ENCODE data around the gene APLP1. TPM values are rescaled to one million over a fixed set of nuclear protein-coding genes. Genes with fewer than 3 reads are reported as not detected.
"Not testable (repeated sequence)": the region's sequence is repeated elsewhere in the genome, so short reads cannot be mapped to it uniquely, and the experiment has no call there.

Gene APLP1
- total RNA-seq, 1 experiment from 2014 or later: 1.6 TPM

- peak; percentile 77 for DNase-seq (ENCODE audit: low read depth)
These were observed 35.3 kb downstream of the APLP1 start for GRCh38 chr19:35903550-35904179.

- no peak for DNase-seq (ENCODE audit: low read depth)
These were observed 36.1 kb downstream of the APLP1 start for GRCh38 chr19:35904311-35905068.

GRCh38 chr19:35905178-35905727 is 36.9 kb downstream of the APLP1 start:
- peak; percentile 31 for DNase-seq (ENCODE audit: low read depth)

DNA sequence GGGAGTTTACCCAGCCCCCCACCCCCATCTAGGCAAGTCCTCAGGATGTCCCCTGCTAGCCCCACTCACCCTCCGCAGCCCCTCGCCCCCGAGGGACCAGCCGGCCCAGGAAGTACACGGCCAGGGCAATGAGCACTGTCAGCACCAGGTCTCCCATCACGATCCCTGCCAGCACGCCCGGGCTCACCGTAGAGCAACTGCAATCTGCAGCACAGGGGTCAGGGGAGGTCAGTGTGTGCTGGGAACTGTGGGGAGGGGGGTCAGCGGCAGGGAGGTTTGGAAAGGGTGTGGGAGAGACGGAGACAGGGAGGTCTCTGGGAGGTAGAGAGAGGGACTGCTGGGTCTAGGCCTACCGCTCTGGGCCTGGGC is 39.0 kb downstream of the APLP1 start:
- DNase-seq (ENCODE audit: low read depth): no peak

- no peak for DNase-seq (ENCODE audit: low read depth)
These were observed 39.7 kb downstream of the APLP1 start, which contains the start of gene TYROBP for GRCh38 chr19:35908010-35908441. TSS of gene TYROBP (minus strand) at chr19:35908295. CDS start at chr19:35908228, 67 bp downstream.

- no peak for DNase-seq (ENCODE audit: low read depth)
These were observed 40.8 kb downstream of the APLP1 start for GRCh38 chr19:35908973-35909683.

DNA sequence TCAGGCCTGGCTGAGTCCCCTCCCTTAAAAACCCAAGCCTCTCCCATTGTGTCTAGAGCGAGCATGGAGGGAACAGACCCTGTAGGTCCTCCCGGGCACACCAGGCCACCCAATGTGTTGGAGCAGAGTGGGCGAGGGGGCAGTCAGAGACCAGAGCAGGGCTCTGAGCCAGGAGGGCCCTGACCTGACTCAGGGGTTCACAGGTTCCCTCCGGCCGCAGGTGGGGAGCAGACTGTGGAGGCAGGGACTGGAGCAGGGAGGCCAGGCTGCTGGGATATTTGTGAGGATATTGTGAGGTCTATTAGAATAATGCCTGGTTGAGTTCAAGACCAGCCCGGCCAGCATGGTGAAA is 41.3 kb downstream of the APLP1 start:
- DNase-seq (ENCODE audit: low read depth): no peak

- not testable (repeated sequence) for DNase-seq (ENCODE audit: low read depth)
These were observed 42.0 kb downstream of the APLP1 start for GRCh38 chr19:35910355-35910754.

DNA sequence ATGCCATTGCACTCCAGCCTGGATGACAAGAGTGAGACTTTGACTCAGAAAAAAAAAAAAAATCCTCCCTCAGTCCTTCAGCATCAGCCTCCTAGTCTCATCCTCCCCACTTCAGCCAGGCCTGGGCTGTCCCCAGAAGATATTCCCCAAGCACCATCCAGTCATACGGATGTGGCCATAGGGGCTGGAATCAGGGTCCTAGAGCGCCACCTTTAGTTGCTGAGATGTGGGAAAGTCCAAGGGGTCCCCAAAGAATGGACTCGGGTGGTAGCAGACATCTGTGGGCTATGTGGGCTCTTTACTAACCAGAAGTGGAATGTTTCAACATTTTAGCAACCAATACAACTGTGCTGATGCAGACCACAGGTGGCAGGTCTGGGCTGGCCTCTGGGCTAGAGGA is 42.8 kb downstream of the APLP1 start:
- no peak for DNase-seq (ENCODE audit: low read depth)

- peak; percentile 33 for DNase-seq (ENCODE audit: low read depth)
These were observed 43.4 kb downstream of the APLP1 start for GRCh38 chr19:35911790-35912189.

- peak; percentile 10 for DNase-seq (ENCODE audit: low read depth)
These were observed 45.2 kb downstream of the APLP1 start for GRCh38 chr19:35913589-35913988.

DNA sequence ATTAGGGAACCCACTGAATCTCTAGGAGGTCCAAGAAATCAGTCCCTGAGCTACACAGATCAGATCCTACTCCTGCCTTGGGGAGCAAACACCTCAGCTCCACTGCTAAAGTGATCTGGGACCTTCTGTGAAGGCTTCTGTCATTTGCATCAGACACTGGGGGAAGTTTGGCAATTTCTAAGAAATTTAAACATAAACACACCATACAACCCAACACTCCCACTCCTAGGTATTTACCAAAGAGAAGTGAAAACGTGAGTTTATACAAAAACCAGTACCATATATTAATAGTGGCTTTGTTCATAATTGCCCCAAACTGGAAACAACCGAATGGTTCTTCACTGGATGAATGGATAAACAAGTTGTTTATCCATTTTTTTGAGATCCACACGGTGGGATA is 47.1 kb downstream of the APLP1 start:
- no peak for DNase-seq (ENCODE audit: low read depth)

- no peak for DNase-seq (ENCODE audit: low read depth)
These were observed 50.9 kb downstream of the APLP1 start for GRCh38 chr19:35919306-35919705.

GRCh38 chr19:35921012-35921411 is 52.6 kb downstream of the APLP1 start:
- no peak for DNase-seq (ENCODE audit: low read depth)

GRCh38 chr19:35925501-35925900 is 57.1 kb downstream of the APLP1 start:
- no peak for DNase-seq (ENCODE audit: low read depth)

- no peak for DNase-seq (ENCODE audit: low read depth)
These were observed 60.1 kb downstream of the APLP1 start for GRCh38 chr19:35928507-35928906.

Small RNAs within 50 kb of the gene (small RNA-seq; reads per million reads assigned to genes)
- not detected for gene RN7SL402P

Other genes starting within 250 kb of the APLP1 start
- gene RBM42, start 239.5 kb upstream of the APLP1 start, total RNA-seq (2014; rRNA removed; shearing (Covaris generic)): 71.9 and 93.9 TPM in 2 replicates
- gene ETV2, start 226.8 kb upstream of the APLP1 start, total RNA-seq (2014; rRNA removed; shearing (Covaris generic)): 0.50 and 2.5 TPM in 2 replicates
- gene COX6B1, start 220.3 kb upstream of the APLP1 start, total RNA-seq (2014; rRNA removed; shearing (Covaris generic)): 551 and 688 TPM in 2 replicates
- gene UPK1A, start 202.1 kb upstream of the APLP1 start, total RNA-seq (2014; rRNA removed; shearing (Covaris generic)): not detected in 2 replicates
- gene ZBTB32, start 164.0 kb upstream of the APLP1 start, total RNA-seq (2014; rRNA removed; shearing (Covaris generic)): not detected in 2 replicates
- 7.7 and 10.9 TPM in 2 replicates for gene KMT2B, start 150.6 kb upstream of the APLP1 start, total RNA-seq (2014; rRNA removed; shearing (Covaris generic))
- gene IGFLR1, start 126.1 kb upstream of the APLP1 start, total RNA-seq (2014; rRNA removed; shearing (Covaris generic)): 2.9 and 11.1 TPM in 2 replicates
- 8.4 and 13.3 TPM in 2 replicates for gene U2AF1L4, start 123.2 kb upstream of the APLP1 start, total RNA-seq (2014; rRNA removed; shearing (Covaris generic))
- gene PSENEN, start 122.9 kb upstream of the APLP1 start, total RNA-seq (2014; rRNA removed; shearing (Covaris generic)): 48.5 and 50.6 TPM in 2 replicates
- gene LIN37, start 120.0 kb upstream of the APLP1 start, total RNA-seq (2014; rRNA removed; shearing (Covaris generic)): 4.5 and 5.4 TPM in 2 replicates
- gene HSPB6, start 111.5 kb upstream of the APLP1 start, total RNA-seq (2014; rRNA removed; shearing (Covaris generic)): 0.17 TPM in 1 of 2 replicates, not detected in the other
- gene PROSER3, start 110.4 kb upstream of the APLP1 start, total RNA-seq (2014; rRNA removed; shearing (Covaris generic)): 8.6 and 10.8 TPM in 2 replicates
- gene ARHGAP33, start 93.0 kb upstream of the APLP1 start, total RNA-seq (2014; rRNA removed; shearing (Covaris generic)): 1.3 and 1.8 TPM in 2 replicates
- gene PRODH2, start 55.7 kb upstream of the APLP1 start, total RNA-seq (2014; rRNA removed; shearing (Covaris generic)): not detected in 2 replicates
- not detected in 2 replicates for gene NPHS1, start 16.1 kb upstream of the APLP1 start, total RNA-seq (2014; rRNA removed; shearing (Covaris generic))
- gene KIRREL2, start 11.7 kb upstream of the APLP1 start, total RNA-seq (2014; rRNA removed; shearing (Covaris generic)): not detected in 2 replicates
- gene NFKBID, start 32.0 kb downstream of the APLP1 start, total RNA-seq (2014; rRNA removed; shearing (Covaris generic)): 5.8 and 5.9 TPM in 2 replicates
- not detected in 2 replicates for gene HCST, start 34.0 kb downstream of the APLP1 start, total RNA-seq (2014; rRNA removed; shearing (Covaris generic))
- gene TYROBP, start 39.7 kb downstream of the APLP1 start, total RNA-seq (2014; rRNA removed; shearing (Covaris generic)): not detected in 2 replicates
- gene LRFN3, start 67.8 kb downstream of the APLP1 start, total RNA-seq (2014; rRNA removed; shearing (Covaris generic)): 1.9 and 3.4 TPM in 2 replicates
- gene SDHAF1, start 126.6 kb downstream of the APLP1 start, total RNA-seq (2014; rRNA removed; shearing (Covaris generic)): 18.0 and 22.9 TPM in 2 replicates
- not detected in 2 replicates for gene SYNE4, start 140.2 kb downstream of the APLP1 start, total RNA-seq (2014; rRNA removed; shearing (Covaris generic))
- gene ALKBH6, start 145.6 kb downstream of the APLP1 start, total RNA-seq (2014; rRNA removed; shearing (Covaris generic)): 13.9 and 15.3 TPM in 2 replicates
- gene CLIP3, start 164.3 kb downstream of the APLP1 start, total RNA-seq (2014; rRNA removed; shearing (Covaris generic)): 0.45 TPM in 1 of 2 replicates, not detected in the other
- gene THAP8, start 185.7 kb downstream of the APLP1 start, total RNA-seq (2014; rRNA removed; shearing (Covaris generic)): 2.4 and 2.6 TPM in 2 replicates
- gene WDR62, start 186.3 kb downstream of the APLP1 start, total RNA-seq (2014; rRNA removed; shearing (Covaris generic)): 17.4 and 20.2 TPM in 2 replicates
- gene OVOL3, start 242.6 kb downstream of the APLP1 start, total RNA-seq (2014; rRNA removed; shearing (Covaris generic)): not detected in 2 replicates
- gene POLR2I, start 246.3 kb downstream of the APLP1 start, total RNA-seq (2014; rRNA removed; shearing (Covaris generic)): 124 and 135 TPM in 2 replicates
- gene TBCB, start 246.9 kb downstream of the APLP1 start, total RNA-seq (2014; rRNA removed; shearing (Covaris generic)): 176 and 193 TPM in 2 replicates

Measured in HT1080 (cell line).